ENCODE results near the gene FUCA2. TPM values are rescaled to one million over a fixed set of nuclear protein-coding genes. Genes with fewer than 3 reads are reported as not detected.

Gene FUCA2
- total and polyA plus RNA-seq, 2 experiments from 2014 or later = 31.8 to 33.4 TPM

DNA sequence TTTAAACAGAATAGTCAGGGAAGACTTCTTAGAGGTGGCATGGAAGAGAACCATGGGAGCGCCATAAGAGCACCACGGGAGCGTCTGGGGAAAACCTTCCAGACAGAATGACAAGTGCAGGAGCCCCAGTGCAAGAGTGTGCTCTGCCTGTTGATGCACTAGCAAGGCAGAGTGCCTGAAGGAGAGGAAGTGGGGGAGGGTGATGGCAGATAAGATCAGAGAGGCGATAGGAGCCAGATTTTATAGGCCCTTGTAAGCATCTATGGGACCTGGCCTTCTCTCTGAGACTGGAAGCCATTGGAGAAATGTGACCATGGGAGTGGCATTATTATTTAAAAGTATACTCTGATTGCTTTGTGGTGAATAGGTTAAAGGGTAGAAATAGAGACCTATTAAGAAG is 13.1 kb downstream of the FUCA2 start:
- Mint-ChIP-seq H3K9me3 (no peaks in the 10 kb centered on the region), H3K4me1 (no peaks in the 10 kb centered on the region), H3K27me3 (ENCODE audit: insufficient read depth, low read depth, poor library complexity) (no peaks in the 10 kb centered on the region), H3K27ac (no peak overlapping the region), H3K4me3 (no peak overlapping the region), H3K36me3 (ENCODE audit: low read depth) (peaks cover 35% of the 10 kb centered on the region)
- H3K27ac ChIP-seq (ENCODE audit: low read depth) = no peak overlapping the region
- no peaks in the 10 kb centered on the region for H3K27me3 ChIP-seq (ENCODE audit: insufficient read depth)
- H3K4me3 ChIP-seq = no peak overlapping the region
- peaks cover 10% of the 10 kb centered on the region for H3K36me3 ChIP-seq (ENCODE audit: insufficient read depth)
- no peaks in the 10 kb centered on the region for H3F3A ChIP-seq (replicated peaks; ENCODE audit: low read depth)
- H3K4me2 ChIP-seq = no peak overlapping the region
- TF ChIP-seq, protein P1, sequence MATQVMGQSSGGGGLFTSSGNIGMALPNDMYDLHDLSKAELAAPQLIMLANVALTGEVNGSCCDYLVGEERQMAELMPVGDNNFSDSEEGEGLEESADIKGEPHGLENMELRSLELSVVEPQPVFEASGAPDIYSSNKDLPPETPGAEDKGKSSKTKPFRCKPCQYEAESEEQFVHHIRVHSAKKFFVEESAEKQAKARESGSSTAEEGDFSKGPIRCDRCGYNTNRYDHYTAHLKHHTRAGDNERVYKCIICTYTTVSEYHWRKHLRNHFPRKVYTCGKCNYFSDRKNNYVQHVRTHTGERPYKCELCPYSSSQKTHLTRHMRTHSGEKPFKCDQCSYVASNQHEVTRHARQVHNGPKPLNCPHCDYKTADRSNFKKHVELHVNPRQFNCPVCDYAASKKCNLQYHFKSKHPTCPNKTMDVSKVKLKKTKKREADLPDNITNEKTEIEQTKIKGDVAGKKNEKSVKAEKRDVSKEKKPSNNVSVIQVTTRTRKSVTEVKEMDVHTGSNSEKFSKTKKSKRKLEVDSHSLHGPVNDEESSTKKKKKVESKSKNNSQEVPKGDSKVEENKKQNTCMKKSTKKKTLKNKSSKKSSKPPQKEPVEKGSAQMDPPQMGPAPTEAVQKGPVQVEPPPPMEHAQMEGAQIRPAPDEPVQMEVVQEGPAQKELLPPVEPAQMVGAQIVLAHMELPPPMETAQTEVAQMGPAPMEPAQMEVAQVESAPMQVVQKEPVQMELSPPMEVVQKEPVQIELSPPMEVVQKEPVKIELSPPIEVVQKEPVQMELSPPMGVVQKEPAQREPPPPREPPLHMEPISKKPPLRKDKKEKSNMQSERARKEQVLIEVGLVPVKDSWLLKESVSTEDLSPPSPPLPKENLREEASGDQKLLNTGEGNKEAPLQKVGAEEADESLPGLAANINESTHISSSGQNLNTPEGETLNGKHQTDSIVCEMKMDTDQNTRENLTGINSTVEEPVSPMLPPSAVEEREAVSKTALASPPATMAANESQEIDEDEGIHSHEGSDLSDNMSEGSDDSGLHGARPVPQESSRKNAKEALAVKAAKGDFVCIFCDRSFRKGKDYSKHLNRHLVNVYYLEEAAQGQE (IDR thresholded peaks at IDR 0.05; ENCODE audit: unreplicated experiment) = no peak
- TF ChIP-seq, protein P2, sequence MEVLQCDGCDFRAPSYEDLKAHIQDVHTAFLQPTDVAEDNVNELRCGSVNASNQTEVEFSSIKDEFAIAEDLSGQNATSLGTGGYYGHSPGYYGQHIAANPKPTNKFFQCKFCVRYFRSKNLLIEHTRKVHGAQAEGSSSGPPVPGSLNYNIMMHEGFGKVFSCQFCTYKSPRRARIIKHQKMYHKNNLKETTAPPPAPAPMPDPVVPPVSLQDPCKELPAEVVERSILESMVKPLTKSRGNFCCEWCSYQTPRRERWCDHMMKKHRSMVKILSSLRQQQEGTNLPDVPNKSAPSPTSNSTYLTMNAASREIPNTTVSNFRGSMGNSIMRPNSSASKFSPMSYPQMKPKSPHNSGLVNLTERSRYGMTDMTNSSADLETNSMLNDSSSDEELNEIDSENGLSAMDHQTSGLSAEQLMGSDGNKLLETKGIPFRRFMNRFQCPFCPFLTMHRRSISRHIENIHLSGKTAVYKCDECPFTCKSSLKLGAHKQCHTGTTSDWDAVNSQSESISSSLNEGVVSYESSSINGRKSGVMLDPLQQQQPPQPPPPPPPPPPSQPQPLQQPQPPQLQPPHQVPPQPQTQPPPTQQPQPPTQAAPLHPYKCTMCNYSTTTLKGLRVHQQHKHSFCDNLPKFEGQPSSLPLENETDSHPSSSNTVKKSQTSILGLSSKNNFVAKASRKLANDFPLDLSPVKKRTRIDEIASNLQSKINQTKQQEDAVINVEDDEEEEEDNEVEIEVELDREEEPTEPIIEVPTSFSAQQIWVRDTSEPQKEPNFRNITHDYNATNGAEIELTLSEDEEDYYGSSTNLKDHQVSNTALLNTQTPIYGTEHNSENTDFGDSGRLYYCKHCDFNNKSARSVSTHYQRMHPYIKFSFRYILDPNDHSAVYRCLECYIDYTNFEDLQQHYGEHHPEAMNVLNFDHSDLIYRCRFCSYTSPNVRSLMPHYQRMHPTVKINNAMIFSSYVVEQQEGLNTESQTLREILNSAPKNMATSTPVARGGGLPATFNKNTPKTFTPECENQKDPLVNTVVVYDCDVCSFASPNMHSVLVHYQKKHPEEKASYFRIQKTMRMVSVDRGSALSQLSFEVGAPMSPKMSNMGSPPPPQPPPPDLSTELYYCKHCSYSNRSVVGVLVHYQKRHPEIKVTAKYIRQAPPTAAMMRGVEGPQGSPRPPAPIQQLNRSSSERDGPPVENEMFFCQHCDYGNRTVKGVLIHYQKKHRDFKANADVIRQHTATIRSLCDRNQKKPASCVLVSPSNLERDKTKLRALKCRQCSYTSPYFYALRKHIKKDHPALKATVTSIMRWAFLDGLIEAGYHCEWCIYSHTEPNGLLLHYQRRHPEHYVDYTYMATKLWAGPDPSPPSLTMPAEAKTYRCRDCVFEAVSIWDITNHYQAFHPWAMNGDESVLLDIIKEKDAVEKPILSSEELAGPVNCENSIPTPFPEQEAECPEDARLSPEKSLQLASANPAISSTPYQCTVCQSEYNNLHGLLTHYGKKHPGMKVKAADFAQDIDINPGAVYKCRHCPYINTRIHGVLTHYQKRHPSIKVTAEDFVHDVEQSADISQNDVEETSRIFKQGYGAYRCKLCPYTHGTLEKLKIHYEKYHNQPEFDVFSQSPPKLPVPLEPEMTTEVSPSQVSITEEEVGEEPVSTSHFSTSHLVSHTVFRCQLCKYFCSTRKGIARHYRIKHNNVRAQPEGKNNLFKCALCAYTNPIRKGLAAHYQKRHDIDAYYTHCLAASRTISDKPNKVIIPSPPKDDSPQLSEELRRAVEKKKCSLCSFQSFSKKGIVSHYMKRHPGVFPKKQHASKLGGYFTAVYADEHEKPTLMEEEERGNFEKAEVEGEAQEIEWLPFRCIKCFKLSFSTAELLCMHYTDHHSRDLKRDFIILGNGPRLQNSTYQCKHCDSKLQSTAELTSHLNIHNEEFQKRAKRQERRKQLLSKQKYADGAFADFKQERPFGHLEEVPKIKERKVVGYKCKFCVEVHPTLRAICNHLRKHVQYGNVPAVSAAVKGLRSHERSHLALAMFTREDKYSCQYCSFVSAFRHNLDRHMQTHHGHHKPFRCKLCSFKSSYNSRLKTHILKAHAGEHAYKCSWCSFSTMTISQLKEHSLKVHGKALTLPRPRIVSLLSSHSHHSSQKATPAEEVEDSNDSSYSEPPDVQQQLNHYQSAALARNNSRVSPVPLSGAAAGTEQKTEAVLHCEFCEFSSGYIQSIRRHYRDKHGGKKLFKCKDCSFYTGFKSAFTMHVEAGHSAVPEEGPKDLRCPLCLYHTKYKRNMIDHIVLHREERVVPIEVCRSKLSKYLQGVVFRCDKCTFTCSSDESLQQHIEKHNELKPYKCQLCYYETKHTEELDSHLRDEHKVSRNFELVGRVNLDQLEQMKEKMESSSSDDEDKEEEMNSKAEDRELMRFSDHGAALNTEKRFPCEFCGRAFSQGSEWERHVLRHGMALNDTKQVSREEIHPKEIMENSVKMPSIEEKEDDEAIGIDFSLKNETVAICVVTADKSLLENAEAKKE (CRISPR knock-in tag; IDR thresholded peaks at IDR 0.05) = no peak
- TF ChIP-seq EZH2 (IDR thresholded peaks at IDR 0.05; ENCODE audit: low read depth, unreplicated experiment) (no peak), CREB1 (CRISPR knock-in tag; IDR thresholded peaks at IDR 0.05; ENCODE audit: low read depth) (no peak), POLR2AphosphoS5 (IDR thresholded peaks at IDR 0.05; ENCODE audit: low read depth) (no peak), STAT1 (IDR thresholded peaks at IDR 0.05; ENCODE audit: unreplicated experiment) (no peak), ZNF114 (CRISPR knock-in tag; IDR thresholded peaks at IDR 0.05) (no peak), NANOG (IDR thresholded peaks at IDR 0.05; ENCODE audit: borderline replicate concordance) (no peak)
- TF ChIP-seq, protein P3, sequence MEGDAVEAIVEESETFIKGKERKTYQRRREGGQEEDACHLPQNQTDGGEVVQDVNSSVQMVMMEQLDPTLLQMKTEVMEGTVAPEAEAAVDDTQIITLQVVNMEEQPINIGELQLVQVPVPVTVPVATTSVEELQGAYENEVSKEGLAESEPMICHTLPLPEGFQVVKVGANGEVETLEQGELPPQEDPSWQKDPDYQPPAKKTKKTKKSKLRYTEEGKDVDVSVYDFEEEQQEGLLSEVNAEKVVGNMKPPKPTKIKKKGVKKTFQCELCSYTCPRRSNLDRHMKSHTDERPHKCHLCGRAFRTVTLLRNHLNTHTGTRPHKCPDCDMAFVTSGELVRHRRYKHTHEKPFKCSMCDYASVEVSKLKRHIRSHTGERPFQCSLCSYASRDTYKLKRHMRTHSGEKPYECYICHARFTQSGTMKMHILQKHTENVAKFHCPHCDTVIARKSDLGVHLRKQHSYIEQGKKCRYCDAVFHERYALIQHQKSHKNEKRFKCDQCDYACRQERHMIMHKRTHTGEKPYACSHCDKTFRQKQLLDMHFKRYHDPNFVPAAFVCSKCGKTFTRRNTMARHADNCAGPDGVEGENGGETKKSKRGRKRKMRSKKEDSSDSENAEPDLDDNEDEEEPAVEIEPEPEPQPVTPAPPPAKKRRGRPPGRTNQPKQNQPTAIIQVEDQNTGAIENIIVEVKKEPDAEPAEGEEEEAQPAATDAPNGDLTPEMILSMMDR (conservative IDR thresholded peaks at IDR 0.05; ENCODE audit: low read depth in 2 of 2) = no peak
- TF ChIP-seq, protein P4, sequence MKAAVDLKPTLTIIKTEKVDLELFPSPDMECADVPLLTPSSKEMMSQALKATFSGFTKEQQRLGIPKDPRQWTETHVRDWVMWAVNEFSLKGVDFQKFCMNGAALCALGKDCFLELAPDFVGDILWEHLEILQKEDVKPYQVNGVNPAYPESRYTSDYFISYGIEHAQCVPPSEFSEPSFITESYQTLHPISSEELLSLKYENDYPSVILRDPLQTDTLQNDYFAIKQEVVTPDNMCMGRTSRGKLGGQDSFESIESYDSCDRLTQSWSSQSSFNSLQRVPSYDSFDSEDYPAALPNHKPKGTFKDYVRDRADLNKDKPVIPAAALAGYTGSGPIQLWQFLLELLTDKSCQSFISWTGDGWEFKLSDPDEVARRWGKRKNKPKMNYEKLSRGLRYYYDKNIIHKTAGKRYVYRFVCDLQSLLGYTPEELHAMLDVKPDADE (IDR thresholded peaks at IDR 0.05) = no peak
- no peaks in the 10 kb centered on the region for H3K4me1 ChIP-seq (ENCODE audit: insufficient read depth)
- no peaks in the 10 kb centered on the region for H3K79me2 ChIP-seq (replicated peaks; ENCODE audit: insufficient read depth)
- H4K20me1 ChIP-seq (replicated peaks; ENCODE audit: insufficient read depth) = peaks cover 9% of the 10 kb centered on the region; the same call in 1 of the 2 replicates
- ATAC-seq = no peak
- no peak overlapping the region for H2AFZ ChIP-seq
- no peak for DNase-seq (ENCODE audit: low spot score)
- H3K9me2 ChIP-seq (ENCODE audit: insufficient read depth) = no peaks in the 10 kb centered on the region

Measured in GM23338 (cell line).